Muscle of arm (tissue), 14 donors: Measurements from ENCODE around the gene RNASE9. TPM values are rescaled to one million over a fixed set of nuclear protein-coding genes. Genes with fewer than 3 reads are reported as not detected.
"Not testable (repeated sequence)": the region's sequence is repeated elsewhere in the genome, so short reads cannot be mapped to it uniquely, and the experiment has no call there.

Experiments
- DNase-seq: peaks from one replicate; pipeline ENCODE4 v3.0.0-alpha.2; 2013
- long read RNA-seq, 11 donors: transcript quantifications; one replicate each; lab custom pipeline, GENCODE V29; 2026
- polyA plus RNA-seq, 12 donors: library from polyadenylated mRNA; unstranded; fragments of 120-200 nt; gene quantifications; one replicate each; pipeline ENCODE4 v1.2.1, GENCODE V29; 2013; ENCODE audit not compliant: insufficient read length in 12 of 12

The RNASE9 gene
- not detected for polyA plus RNA-seq
- long read RNA-seq, donor 1 = 0 reads
- long read RNA-seq, donor 2 = 0 reads
- long read RNA-seq, donor 3 = 0 reads
- long read RNA-seq, donor 4 = 0 reads
- long read RNA-seq, donor 5 = 0 reads
- long read RNA-seq, donor 6 = 0 reads
- long read RNA-seq, donor 7 = 0 reads
- long read RNA-seq, donor 8 = 0 reads
- long read RNA-seq, donor 9 = 0 reads
- long read RNA-seq, donor 10 = 0 reads
- long read RNA-seq, donor 11 = 0 reads

DNA sequence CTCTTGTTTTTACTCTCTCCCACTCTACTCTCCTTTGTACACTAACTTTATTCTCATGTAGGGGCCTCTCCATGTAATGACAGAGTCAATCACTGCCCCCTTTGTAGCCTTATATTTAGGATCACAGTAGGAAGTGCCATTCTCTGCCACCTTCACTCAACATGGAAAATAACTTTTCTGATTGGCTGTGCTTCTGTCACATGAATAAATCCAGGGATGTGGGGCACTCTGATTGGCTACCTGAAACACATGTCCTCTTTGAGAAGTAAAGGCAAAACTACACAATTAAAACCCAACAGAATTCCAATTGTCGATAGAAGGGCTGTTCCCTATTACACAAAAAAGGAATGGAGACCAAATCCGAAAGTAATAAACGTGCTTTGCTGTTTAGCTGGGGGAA, at the start of gene RNASE9:
TSS of gene RNASE9 (minus strand) at position 87 of the 400 bp plus-strand sequence.
- DNase-seq = no peak

GRCh38 chr14:20610002-20610765, 49.3 kb upstream of the RNASE9 start:
- peak; percentile 76 for DNase-seq

DNA sequence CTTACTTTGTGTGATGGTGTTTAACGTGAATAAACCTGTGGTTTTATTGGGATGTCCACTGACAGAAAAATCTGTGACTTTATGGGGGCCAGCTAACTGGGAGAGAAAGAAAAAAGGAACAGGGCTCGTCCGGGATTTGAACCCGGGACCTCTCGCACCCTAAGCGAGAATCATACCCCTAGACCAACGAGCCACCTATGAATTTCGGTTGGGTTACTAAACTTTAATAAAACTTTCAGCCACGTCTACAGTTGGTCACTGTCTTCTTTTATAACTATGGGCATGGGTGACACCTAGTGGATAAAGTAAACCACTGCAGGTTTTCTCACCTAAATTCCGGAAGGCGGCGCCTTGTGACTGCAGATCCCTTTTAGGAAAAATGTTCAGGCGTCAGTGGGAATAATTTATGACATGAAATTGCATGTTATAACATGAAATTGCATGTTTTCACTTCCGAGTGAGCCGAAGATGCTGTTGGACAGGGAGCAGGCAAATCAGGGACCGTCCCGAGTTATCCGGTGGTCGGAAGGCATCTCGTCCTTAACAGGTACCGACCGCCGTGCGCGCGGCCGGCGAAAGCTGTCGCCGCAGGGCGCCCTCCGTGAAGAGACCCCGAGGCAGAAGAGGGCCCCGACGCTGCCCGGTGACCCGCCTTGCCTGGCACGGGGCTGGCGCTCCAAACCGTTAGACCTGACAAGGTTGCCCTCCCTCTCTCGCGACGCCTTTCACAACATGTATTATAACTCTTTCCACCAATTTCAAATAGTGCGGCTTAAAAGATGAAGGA, 48.6 kb upstream of the RNASE9 start:
- DNase-seq = peak; percentile 90

GRCh38 chr14:20608383-20609110, 47.7 kb upstream of the RNASE9 start:
- no peak for DNase-seq

DNA sequence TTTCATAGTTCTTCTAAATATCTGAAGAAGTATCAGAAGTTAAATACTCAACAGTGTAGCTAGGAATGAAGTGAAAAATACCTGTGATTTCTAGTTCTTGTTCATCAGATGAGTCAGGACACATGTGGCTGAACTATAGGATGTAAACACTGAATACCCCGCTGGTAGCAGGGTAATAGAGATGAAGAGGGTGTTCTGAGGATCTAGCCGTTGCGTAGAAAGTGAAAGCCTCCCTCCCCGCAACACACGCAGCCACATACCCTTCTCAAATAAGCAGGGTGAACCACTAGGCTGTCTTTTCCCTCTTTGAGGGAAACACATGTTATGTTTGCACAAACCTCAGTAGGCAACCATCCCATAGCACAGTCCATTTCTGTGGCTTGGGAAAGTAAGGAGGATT, 46.8 kb upstream of the RNASE9 start:
- no peak for DNase-seq

GRCh38 chr14:20606902-20607242, 46.0 kb upstream of the RNASE9 start:
- DNase-seq = no peak

DNA sequence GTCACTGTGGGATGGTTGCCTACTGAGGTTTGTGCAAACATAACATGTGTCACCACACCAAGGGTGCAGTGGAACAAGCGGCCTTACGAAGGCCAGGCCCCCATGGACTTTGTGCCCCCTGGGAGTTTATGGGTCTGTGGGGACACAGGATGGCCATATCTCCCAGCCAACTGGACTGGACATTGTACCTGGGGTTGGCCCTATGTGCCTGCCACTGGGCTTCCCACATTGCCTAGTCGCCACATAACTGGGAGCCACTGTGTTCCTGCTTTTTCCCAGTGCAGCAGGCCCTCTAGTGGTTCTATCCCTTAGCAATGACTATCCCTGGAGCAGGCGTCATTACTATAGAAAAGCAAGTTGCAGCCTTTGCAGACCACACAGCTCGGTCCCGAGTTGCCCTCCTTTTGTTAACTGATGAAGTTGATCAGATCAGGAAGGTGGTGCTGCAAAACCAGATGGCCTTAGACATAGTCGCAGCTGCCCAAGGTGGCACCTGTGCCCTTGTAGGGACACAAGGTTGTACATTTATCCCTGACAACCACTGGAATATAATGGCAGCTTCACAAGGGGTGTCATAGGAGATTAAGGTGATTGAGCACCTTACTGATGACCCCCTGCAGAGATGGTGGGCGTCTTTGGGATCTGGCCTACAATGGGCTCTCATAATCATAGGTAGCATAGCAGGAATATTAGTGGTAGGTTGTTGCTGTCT, 45.5 kb upstream of the RNASE9 start:
- DNase-seq = no peak

- DNase-seq = no peak
These were observed 43.2 kb upstream of the RNASE9 start for GRCh38 chr14:20603813-20604690.

- DNase-seq = no peak
These were observed 41.7 kb upstream of the RNASE9 start for GRCh38 chr14:20602583-20602982.

- DNase-seq = no peak
These were observed 40.7 kb upstream of the RNASE9 start for GRCh38 chr14:20601522-20601921.

DNA sequence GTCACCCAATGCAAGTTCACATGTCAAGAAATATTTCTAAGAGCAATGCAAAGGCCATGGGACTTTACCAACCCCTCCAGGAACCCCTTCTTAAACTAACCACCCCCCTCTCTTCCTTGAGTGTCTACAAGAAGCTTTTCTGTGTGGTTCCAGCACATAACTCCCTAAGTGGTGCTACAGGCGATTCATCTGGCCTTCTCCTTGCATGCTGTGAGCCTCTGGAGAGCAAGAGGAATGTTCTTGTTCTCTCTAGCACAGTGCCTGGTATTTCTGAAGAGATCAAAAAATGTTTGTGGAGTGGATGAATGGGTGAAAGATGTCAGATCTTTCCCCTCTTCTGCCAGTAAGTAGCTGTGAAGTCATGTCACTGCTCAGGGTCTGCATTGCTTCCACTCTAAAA, 36.3 kb upstream of the RNASE9 start:
- no peak for DNase-seq

DNA sequence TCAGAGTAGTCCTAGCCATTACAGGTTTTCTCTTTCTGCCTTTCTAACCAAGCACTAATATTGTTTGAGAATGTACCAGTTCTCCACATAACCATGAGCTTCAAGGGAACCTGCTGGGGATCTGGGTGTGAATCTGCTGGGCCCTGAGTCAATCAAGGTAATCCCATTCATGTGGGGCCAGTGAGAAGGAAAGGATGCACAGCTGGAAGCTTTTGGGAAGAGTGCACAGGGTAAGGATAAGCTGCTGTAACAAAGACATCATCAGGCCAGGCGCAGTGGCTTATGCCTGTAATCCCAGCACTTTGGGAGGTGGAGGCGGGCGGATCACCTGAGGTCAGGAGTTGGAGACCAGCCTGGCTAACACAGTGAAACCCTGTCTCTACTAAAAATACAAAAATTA, 34.9 kb upstream of the RNASE9 start:
- not testable (repeated sequence) for DNase-seq

DNA sequence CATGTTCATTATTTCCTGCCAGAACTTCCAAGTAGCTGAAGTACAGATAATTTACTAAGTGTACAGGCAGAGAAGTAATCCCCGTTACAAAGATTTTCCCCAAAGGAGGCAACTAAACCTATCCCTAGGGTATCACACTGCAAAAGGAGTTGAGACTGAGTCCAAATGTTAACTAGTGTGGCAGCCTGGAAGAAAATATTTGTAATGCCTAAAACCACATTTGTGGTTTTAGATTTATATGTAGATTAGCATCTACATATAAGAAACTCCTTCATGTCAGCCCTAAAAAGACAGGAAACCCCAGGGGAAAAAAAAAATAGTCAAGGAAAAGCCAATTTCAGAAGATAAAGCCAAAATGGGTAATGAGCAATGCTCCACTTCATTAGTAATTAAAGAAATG, 31.7 kb upstream of the RNASE9 start:
- no peak for DNase-seq

DNA sequence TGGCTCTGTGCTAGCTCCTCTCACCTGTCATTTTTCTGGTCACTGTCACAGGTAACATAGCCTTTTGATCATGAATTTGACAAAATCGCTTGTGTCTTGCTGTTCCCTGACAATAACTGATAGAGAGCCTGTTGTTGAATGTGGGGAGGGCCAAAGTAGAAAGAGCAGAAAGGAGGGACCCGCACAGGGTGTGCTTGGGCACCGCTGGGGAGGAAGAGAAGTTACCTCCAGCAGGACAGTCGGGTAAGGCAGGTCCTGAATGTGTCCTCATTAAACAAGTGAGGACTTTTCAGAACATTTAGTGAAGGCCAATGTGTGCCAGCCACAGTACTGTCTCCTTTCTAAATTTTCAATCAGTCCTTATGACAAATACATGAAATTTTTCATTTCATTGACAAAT, 30.4 kb upstream of the RNASE9 start, which contains the start of gene RNASE12:
TSS of gene RNASE12 (minus strand) at position 142 of the 400 bp plus-strand sequence. CDS start 653 bp downstream, outside the sequence.
- DNase-seq = no peak

DNA sequence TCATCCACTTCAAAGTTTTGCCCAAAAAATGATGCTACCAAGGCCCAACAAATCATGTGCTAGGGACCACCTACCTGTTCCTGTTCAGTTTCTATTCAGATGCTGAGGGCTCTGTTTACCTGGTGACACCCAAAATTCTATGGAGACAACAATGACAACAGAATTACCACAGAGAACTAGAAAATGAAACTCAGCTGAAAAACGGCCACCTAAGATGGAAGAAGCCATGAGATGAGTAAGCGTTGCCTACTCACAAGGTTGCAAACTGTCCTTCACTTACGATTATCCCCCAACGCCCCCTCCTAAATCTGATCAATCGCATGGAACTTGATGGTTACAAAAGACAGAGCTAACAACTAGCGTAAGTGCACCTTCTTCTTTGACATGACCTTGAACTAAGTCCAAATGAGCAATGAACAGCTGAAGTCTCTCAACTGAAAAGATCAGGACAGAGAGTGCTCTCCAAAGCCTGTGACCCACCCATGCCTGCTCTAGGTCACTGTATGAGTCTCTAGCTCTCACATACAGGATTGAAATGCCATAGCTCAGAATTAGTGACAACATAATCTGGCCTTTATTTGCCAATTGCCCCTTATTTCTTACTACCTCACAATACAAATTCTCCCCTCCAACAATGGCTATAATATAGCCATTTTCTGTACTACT, 26.8 kb upstream of the RNASE9 start, which contains the start of gene RNASE11:
TSS of gene RNASE11 (minus strand) at position 513 of the 666 bp plus-strand sequence.
- DNase-seq = no peak

- no peak for DNase-seq
These were observed 23.1 kb upstream of the RNASE9 start for GRCh38 chr14:20583908-20584307.

- no peak for DNase-seq
These were observed 22.3 kb upstream of the RNASE9 start for GRCh38 chr14:20583142-20583541.

DNA sequence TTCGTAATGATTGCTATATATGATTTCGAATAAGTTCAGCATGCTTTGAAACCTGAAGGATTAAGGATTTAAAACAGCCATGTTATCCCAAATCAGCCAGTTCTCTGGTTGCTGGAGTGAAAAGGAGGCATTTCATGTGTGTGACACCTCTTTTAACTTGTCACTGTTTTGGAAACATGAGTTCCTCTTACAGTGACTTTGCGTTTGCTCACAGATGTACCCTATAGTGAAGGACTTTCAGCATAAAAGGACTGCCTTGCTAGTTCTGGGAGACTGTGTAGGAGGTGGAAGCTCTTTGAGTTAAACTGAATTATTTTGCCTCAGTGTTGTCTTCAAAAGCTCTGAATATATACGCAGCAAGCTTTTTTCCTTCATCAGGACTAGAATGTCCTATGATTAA, 19.4 kb upstream of the RNASE9 start:
- no peak for DNase-seq

GRCh38 chr14:20578784-20579502, 18.1 kb upstream of the RNASE9 start:
- DNase-seq = no peak
